GM21717 (cell line): ENCODE results near the gene DLGAP4.
"Not testable (repeated sequence)": the region's sequence is repeated elsewhere in the genome, so short reads cannot be mapped to it uniquely, and the experiment has no call there.

Source experiments
- ATAC-seq: cut with Tn5 transposase; IDR thresholded peaks from one replicate; pipeline ENCODE4 v1.9.1; 2021; ENCODE audit warnings: mild to moderate bottlenecking, moderate library complexity; ENCODE audit not compliant: unreplicated experiment

The DLGAP4 gene

DNA sequence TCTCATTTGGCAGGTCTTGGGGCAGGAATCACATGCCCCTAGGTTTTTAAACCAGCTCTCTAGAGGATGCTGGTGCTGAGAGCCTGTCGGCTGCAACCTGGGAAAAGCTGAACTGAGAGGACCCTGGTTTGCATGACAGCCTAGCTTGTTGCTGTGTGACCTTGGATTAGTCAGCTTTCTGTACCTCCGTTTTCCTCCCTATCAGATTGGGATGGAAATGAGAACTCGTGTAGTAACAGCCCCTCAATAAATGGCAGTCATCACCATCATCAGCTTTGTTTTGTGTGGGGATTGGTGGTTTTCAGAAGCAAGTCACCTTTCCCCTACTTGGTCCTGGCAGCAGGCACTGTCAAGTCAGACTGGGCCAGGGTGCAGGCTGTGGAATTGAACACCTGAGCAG lies 159.9 kb downstream of the DLGAP4 start:
- ATAC-seq = no peak

DNA sequence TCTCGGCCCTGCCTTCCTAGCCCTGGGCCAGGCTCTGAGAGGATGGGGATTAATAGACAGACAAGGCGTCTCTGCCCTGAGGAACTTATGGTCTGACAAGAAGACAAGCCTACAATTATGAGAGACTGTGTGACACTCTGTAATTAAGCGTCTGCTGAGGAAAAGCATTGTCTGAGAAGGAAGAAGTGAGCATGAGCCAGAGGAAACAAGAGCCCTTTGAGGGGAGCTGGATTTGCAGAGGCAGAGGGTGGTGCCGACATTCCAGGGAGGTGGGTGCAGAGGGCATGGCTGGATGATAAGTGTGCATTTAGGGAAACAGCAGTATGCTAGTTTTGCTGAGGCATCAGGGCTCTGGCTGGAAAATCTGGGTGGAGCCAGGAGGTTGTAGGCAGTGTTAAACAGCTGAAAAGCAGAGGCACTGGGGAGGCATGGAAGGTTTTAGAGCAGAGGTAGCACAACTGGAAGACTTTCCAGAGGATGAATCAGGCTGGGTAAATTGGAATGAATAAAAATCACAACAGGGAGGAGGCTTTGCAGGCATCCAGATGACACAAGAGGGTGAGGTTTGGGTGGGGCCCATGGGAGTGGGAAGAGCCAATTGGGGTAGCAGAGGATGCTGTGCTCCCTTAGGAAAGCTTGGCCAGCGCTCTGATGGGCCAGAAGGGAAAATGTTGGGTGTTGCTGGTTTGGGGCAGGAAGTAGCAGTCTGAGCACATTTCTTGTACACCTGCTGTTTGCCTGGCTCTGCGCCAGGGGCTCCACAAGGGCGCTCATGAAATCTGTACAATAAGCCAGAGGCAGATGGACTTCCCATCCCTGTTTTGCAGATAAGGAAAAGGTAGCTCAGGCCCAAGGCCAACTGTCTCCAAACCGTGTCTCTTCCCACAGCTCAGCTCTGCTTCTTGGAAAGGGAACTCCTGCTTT lies 161.2 kb downstream of the DLGAP4 start:
- ATAC-seq = no peak

DNA sequence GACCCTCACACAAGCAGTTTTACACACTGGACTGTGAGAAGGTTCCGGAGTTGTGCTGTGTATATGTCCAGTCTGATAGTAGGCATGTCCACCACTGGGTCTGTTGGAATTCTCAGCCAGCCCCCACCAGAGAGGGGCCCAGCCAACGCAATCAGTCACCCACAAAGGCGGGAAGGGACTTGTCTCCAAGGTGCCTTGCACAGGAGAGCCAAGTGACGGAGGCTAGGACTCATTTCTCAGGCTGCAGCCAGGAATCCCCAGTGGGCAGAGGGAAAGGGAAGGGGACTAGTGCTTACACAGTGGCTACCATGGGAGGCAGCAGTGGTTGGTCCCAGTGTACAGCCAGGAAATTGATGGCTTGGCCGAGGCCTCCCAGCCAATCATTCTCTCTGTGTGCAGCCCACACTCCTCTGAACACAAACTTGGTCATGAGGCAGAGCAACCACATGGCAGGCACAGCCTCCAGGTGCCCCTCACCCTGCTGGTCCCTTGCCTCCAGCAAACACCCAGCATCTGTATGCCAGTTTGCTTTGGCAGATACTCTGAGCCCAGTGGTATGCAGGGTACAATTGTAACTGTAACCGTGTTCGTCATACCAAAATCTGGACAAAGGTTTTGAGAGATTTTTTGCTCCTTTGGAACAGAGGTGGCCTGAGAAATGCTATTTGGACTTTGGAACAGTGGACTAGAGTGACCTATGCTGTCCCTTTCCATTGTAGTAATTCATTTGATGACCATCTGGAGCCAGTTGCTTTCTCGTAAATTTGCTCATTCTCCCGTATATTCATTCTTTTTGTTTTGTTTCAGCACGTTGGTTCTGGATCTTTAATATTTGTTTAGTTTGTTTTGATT lies 162.2 kb downstream of the DLGAP4 start:
- ATAC-seq = no peak

DNA sequence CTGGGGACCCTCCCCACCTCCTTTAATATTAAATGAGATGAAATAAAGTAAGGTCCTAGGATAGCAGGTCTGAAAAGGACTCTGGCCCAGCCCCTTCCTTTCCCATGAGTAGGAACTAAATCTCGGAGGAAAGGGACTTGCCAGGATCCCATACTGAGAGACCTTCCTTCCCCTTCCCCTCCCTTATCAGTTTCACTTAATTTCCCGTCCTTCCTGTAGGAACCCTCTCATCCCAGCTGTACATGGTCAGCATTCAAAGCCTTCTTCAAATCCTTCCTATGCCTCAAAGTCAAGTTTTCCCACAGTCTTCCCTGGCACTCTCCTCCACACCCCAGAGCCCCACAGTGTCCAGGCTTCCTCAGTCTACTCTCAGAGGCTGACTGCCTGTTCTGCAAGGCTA lies 163.8 kb downstream of the DLGAP4 start:
- no peak for ATAC-seq

DNA sequence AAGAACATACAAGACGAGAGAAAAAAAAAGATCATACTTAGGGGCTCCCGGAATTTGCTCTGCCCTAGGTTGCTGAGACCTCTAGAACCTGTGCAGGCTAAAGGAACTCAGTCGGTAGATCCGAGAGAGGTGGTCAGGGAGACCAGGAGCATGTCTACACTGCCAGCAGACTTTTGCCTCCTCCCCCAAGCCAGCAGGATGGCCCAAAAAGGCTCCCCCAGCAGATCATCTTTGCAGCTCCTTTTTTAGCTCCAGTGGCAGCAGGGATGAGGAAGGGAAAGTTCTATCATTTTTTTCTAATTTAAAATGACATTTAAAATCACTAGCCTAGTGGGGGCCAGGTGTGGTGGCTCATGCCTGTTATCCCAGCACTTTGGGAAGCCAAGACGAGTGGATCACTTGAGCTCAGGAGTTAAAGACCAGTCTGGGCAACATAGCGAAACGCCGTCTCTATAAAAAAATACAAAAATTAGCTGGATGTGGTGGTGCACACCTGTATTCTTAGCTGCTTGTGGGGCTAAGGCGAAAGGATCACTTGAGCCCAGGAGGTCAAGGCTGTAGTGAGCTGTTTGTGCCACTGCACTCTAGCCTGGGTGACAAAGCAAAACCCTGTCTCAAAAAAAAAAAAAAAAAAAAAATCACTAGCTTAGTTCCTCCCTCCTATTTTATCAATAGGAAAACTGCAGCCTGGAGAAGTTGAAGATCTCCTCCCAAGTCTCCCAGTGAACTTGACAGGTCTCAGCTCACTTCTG lies 165.9 kb downstream of the DLGAP4 start:
- no peak for ATAC-seq

DNA sequence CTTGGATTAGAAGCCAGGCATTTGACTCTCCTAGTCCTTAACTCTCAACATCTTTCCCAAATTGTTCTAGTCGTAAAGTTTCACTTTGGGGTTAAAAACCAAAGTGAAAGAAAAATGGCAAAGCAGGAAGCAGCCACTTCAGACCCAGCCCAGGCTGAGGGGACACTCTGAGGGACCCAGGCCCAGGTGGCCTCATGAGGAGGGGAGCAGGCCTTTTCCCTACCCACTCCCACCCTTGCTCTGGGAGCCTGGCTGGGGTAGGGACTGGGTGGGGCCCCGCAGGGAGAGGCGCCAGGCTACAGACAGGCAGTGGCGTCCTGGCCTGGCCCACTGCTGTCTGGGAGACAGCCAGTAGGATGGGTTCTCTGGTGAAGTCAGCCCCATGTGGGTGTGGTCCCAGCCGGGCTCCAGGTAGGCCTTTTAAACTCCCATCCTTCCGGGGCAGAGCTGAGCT lies 166.5 kb downstream of the DLGAP4 start:
- ATAC-seq = no peak

DNA sequence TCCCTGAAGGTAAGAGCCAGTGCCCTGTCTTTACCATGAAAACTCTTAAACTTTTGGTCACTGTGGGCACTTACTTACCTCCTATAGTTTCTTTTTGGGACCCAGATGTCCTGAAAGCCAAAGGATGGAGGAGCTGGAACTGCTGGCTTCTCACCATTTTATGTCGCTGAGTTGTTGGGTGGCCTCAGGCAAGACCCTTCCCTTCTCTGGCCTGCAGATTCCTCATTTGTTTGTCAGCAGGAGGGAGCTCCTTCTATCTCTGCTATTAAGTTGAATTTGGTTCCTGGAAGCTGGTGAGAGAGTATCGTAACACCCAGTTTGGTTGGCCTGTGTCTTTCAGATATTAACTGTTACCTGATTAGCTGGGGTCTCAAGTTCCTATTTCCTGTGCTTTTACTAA lies 167.0 kb downstream of the DLGAP4 start:
- ATAC-seq = no peak

DNA sequence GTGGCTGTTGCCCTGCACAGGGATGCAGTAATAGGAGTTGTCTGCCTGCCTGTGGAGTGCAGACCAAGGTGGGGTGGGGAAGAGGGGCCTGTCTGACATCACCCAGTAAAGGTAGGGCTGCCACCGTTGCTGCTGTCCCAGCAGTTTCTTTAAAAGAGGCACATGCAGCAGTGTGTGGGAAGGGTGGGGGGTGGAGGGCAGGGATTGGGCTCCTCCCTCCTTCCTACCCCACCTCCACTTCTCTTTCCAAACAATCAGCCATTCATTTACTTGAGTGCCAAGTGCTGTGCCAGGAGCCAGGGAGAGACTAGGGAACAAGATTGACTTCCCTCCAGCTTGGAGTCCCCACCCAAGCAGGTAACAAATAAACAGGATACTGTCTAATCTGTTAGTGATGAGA lies 168.4 kb downstream of the DLGAP4 start:
- no peak for ATAC-seq

DNA sequence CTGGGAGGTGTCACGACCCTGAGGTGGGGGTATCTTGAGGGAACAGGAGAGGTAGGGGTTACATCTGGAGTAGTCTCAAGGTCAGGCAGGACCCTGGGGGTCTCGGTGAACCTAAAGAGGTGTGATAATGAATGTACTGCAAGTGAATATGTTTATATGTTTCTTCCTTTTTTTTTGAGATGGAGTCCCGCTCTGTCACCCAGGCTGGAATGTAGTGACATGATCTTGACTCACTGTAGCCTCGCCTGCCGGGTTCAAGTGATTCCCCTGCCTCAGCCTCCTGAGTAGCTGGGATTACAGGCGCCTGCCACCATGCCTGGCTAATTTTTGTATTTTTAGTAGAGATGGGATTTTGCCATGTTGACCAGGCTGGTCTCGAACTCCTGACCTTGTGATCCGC lies 168.9 kb downstream of the DLGAP4 start:
- ATAC-seq = not testable (repeated sequence)

DNA sequence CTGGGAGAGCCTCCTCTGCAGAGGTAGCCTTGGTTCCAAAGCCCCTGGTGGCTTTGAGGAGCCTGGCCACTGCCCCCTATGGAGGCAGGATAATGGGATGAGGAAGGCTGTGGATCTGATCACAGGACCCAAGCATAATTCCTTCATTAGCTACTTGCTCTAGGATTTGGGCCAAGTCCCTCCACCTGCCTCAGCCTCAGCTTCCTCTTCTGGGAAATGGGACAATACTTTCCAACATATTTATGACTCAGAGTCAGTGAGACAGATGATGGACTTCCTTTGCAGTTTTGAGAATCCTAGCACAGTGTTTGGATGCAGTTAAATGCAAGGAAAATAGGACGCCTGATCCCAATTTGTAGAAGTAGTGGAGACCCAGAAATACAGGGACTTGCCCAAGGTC lies 171.3 kb downstream of the DLGAP4 start:
- no peak for ATAC-seq

DNA sequence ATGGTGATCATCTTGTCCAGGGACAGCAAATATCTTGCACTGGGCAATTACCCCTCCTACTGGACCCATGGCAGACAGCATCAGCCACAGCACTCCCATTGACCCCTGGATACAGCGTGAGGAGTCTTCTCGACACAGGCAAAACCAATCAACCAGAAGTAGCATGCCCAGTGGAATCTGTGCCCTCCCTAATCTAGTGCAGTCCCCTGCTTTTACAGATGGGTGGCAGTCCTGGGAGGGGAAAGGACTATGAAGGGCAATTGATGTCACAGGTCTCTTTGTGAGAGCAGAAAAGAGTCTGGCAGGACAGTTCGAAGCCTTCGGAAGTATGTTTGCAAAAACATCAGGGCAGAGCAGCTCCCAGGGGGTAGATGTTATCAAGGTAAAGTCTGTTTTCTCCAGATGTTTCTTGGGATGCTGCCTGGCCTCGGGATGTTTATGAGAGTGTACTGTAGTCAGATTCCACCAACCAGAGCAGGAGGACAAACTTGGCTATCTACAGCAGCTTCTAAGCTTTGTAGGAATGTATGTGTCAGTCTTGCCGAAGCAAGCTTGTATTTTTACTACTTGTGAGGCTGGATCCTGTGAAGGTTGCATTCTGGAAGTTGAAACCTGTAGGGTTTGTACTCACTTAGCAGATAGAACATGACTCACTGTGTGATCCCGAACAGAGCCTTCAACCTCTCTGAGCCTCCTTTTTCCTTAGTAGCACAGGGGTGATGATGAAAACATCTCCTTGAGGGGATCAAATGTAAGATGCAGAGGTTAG lies 172.2 kb downstream of the DLGAP4 start:
- no peak for ATAC-seq

DNA sequence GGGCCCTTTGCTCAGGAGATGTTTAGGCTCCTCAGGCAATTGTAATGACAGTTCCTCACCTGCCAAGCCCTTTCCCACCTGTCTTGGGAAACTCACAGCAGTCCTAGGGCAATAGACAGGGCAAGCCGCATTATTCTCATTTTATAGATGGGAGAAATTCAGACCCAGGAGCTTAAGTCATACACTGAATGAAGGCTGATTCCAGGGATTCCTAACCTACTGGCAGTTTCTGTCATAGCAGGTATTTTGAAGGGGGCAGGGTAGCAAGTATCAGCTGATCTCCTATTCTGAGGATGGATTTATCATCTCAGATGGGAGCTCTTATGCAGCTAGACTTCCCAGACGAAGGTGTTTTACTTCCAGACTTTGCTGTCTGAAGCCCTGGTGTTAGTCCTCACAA lies 173.8 kb downstream of the DLGAP4 start:
- ATAC-seq = no peak

DNA sequence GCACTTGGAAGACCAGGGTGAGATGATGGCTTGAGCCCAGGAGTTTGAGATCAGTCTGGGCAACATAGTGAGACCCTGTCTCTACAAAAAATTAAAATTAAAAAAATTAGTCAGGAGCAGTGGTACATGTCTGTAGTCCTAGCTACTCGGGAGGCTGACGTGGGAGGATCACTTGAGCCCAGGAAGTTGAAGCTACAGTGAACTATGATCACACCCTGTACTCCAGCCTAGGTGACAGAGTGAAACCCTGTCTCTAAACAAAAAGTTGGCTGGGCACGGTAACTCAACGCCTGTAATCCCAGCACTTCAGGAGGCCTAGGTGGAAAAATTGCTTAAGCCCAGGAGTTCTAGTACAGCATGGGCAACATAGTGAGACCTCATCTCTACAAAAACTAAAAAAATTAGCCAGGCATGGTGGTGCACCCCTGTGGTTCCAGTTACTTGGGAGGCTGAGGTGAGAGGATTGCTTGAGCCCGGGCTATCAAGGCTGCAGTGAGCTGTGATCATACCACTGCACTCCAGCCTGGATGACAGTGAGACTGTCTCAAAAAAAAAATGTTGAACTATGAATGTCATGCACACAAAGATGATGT lies 174.4 kb downstream of the DLGAP4 start:
- ATAC-seq = no peak

DNA sequence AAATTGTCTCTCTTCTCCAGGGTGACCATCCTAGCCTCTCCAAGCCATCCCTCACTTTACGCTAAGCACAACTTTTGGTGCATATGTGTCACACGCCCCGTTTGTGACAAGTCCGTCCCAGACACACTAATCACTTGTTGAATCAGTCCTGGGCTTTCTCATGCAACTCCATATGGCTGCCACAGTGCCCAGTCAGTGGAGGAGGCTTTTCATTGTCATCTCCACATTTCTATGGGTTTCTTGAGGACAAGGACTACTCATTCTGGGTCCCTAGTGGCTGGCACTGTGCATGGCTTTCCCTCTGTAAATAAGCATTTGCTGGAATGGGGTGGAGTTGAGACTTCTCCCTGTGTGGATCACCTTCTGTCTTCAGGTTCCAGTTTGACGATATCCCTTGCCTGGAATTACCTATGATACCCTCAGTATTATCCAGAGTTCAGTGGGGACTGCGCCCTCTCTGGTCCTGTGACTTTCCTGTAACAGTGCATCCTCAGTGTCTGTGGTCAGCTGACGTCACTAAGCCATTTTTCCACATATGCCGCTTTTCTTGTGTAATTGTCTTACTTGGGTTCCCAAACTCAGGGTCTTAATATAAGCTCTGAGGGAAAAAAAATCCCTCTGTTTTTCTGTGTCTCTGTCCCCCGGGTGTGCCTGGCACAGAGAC lies 175.4 kb downstream of the DLGAP4 start:
- no peak for ATAC-seq

DNA sequence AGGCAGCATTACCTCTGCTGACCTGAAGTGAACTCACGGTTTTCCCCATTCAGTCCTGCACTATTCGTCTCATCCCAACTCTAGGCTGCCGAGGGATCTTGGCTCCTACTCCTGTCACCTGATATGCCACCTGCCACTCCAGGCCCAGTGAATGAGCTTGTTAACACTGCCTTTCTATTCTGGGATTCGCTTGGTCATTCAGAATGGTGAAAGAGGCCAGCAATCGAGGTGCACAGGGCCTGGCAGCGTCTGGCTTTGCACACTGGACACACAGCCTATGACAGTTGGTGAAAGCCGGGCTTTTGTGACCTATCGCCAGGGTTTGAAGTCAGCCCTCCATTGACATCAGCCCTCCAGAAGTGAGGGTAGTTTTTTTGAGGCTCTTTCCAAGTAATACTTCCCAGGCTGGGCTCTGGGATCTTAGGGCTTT lies 175.9 kb downstream of the DLGAP4 start:
- no peak for ATAC-seq

DNA sequence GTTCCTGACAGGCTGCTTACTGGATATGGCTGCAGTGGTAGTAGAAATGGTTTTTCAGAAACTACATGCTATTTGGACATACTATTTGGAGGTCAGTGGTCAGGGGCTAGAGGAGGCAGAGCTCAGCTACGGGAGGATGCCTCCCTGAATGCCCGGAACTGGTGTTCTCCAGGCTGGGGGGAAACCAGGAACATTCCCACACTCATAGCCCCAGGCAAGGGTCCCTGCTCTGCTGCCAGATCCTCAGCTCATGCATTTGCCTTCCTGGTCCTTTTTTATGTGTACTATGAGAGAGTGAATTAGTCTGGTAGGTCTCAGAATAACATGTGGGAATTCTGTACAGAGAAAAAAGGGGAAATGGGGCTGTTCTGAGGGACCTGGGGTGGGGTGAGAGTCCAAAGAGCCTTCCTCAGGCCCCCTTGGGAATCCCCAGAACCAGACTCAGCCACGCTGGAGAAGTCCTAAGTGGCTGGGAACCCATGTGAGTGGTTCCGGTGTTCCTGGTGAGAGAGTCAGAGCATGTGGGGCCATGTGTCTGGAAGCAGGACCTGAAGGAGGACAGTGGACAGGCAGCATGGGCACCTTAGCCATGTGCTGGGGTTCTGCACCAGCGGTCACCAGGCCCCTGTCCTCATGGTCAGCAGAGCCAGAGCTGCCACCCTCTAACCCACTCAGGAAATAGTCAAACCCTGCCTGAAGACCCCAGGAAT lies 177.2 kb downstream of the DLGAP4 start:
- no peak for ATAC-seq

DNA sequence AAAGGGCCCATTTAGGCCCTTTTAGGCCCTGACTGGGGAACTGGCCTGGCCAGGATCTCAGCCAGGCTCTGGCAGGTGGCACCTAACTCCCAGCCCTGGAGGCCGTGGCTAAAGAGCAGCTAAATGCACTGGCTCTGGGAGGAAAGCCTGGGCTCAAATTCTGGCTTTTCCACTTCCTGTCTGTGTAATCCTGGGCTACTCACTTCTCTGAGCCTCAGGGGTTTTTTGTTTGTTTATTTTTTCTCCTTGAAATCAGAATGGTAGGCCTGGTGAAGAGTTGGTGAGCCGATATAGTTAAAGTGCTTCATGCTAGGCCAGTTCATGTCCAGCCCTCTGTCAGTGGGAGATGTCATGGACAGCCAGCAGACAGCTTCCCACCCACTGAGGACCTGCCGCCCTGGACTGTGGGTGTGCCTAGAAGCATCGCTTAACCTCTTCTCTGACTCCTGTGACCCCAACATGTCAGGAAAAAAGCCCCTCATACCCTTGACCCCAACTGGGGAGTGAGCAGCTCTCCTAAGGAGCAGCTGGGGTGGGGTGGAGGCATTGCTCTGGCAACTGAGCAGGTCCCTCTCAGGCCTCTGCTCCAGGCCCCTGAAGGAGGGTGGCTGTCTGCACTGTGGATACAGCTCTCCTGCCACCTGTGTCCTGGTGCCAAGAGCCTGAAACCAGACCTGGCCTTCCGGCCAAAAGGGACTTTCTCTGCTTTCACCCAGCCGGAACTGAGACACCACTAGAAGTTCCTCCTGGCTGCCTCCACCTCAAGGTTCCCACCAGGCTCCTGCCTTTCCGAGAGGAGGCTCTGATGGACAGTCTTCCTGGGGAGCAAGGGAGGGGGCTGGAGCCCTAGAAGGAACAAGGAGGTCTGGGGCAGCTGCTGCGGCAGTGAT lies 178.0 kb downstream of the DLGAP4 start:
- ATAC-seq = no peak

DNA sequence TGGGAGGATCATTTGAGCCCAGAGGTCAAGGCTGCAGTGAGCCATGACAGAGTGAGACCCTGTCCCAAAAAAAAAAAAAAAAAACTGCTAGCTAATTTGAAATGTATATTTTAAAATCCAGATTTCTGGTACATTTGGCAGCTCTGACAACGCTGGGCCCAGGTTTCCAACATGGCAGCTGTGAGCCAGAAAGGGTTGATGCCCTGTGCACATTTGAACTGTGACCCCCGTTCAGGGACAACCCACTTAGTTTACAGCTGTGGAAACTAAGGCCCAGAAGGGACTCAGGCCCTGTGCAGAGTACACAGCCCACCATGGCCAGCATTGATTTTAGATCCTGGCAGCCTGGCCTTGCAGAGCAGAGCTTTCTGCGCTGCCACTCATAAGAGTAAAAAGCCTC lies 179.1 kb downstream of the DLGAP4 start:
- no peak for ATAC-seq
